Stomach smooth muscle (tissue), 2 donors: ENCODE results near the gene FMN1.

ENCODE experiments used
- H3K27ac ChIP-seq: one replicate; pipeline ENCODE4 v1.7.0; 2013; ENCODE audit warnings: mild to moderate bottlenecking, low read length, inconsistent platforms
- H3K27me3 ChIP-seq, 2 donors: one replicate each; pipeline ENCODE4 v1.7.0; 2013; ENCODE audit warnings: low read length in 2 of 2; ENCODE audit not compliant: insufficient read depth in 2 of 2, control insufficient read depth in 1 of 2
- H3K36me3 ChIP-seq, 2 donors: one replicate each; pipeline ENCODE4 v1.7.0; 2013; ENCODE audit warnings: low read length in 2 of 2; ENCODE audit not compliant: control insufficient read depth in 2 of 2, insufficient read depth in 2 of 2
- H3K4me1 ChIP-seq: one replicate; pipeline ENCODE4 v1.7.0; 2013; ENCODE audit warnings: low read length; ENCODE audit not compliant: control insufficient read depth, insufficient read depth
- H3K4me3 ChIP-seq, 2 donors: one replicate each; pipeline ENCODE4 v1.7.0; 2013; ENCODE audit warnings: low read length in 2 of 2
- H3K9ac ChIP-seq, 2 donors: one replicate each; pipeline ENCODE4 v1.7.0; 2013; ENCODE audit warnings: low read length in 2 of 2, mild to moderate bottlenecking in 1 of 2
- H3K9me3 ChIP-seq, 2 donors: one replicate each; pipeline ENCODE4 v1.7.0; 2013; ENCODE audit warnings: low read length in 2 of 2; ENCODE audit not compliant: control insufficient read depth in 2 of 2
- donor health status: healthy.
- donor health status: Pancreatic carcinoma.

The FMN1 gene

DNA sequence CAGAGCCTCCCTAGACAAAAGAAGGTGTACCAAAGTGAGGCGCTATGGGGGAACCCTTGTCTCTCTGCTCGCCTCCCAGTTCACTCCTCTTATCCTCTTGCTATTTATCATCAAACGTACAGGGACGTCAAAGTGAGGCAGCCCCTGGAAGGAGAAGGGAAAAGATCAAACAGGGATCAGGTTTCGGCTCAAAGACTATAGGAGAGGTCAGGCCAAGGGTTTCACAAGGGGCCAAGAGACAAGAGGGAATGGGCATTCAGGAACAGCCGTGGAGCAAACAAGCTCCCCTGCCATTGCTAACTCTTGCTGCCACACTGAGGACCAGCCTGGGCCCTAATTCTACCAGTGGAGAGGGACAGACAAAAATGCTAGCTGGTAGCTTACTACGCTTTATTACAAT lies 308.1 kb downstream of the FMN1 start:
- H3K36me3 ChIP-seq, result no peaks in the 10 kb centered on the region
- no peaks in the 10 kb centered on the region for H3K9me3 ChIP-seq
- peak overlapping the region; percentile 80 for H3K27ac ChIP-seq
- H3K27me3 ChIP-seq, result no peaks in the 10 kb centered on the region
- H3K4me3 ChIP-seq, result peak overlapping the region in 1 of 2 donors; percentile 40
- peaks cover 60% of the 10 kb centered on the region for H3K4me1 ChIP-seq
- H3K9ac ChIP-seq, result peak overlapping the region in 1 of 2 donors; percentile 31

GRCh38 chr15:32885713-32886112 lies 308.8 kb downstream of the FMN1 start:
- Histone ChIP-seq H3K4me3 (no peak overlapping the region), H3K27ac (peak overlapping the region; percentile 80), H3K9me3 (no peaks in the 10 kb centered on the region), H3K36me3 (no peaks in the 10 kb centered on the region), H3K4me1 (peaks cover 60% of the 10 kb centered on the region), H3K27me3 (no peaks in the 10 kb centered on the region), H3K9ac (peak overlapping the region in 1 of 2 donors; percentile 31)

- H3K4me1 ChIP-seq, result peaks cover 64% of the 10 kb centered on the region
- H3K9ac ChIP-seq, result peak overlapping the region in 1 of 2 donors; percentile 10
- H3K36me3 ChIP-seq, result no peaks in the 10 kb centered on the region
These were observed 310.4 kb downstream of the FMN1 start for GRCh38 chr15:32884146-32884545.

DNA sequence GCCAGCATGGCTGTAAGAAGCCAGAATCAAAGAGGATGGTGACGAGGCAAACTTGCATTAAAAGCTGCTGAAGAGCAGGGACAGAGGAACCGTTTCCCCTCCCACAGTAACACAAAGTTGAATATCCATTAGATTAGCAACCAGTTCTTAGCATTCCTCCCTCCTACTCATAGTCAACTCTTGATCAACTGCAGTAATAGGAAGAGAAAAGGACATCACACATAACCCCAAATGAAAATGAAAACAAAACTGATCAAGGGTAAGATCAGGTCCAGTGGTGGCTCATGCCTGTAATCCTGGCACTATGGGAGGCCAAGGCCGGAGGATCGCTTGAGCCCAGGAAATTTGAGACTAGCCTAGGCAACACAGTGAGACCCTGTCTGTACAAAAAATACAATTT lies 311.6 kb downstream of the FMN1 start:
- no peaks in the 10 kb centered on the region for H3K9me3 ChIP-seq
- H3K27ac ChIP-seq, result peak overlapping the region; percentile 42
- H3K9ac ChIP-seq, result no peak overlapping the region
- no peaks in the 10 kb centered on the region for H3K36me3 ChIP-seq
- peaks cover 55% of the 10 kb centered on the region for H3K4me1 ChIP-seq
- H3K27me3 ChIP-seq, result no peaks in the 10 kb centered on the region
- H3K4me3 ChIP-seq, result no peak overlapping the region

More at GRCh38 chr15:32884146-32884545, 310.4 kb downstream of the FMN1 start:
- Histone ChIP-seq H3K9me3 (no peaks in the 10 kb centered on the region), H3K27me3 (no peaks in the 10 kb centered on the region), H3K27ac (peak overlapping the region; percentile 80), H3K4me3 (no peak overlapping the region)

DNA sequence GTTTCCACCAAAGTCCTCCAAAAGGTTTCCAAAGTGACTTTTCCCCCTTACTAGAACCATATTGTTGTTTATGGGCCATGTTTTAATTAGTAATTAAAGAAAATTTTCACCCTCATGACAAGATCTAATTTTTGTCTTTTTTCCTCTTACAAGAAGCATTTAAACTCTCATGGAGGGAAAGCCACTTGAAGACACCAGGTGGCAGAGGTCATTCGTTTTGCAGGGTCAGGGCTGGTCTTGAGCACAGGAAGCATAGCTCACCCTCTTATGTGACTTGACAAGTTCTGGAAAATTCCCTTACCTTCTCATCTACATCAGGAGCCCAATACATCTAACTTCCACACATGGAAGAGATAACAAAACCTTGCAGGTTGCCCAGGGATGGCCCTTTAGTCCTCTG lies 313.0 kb downstream of the FMN1 start:
- peaks cover 44% of the 10 kb centered on the region for H3K4me1 ChIP-seq
- H3K36me3 ChIP-seq, result no peaks in the 10 kb centered on the region
- H3K9ac ChIP-seq, result no peak overlapping the region
- H3K27ac ChIP-seq, result no peak overlapping the region
- peak overlapping the region in 1 of 2 donors; percentile 4 for H3K4me3 ChIP-seq
- H3K27me3 ChIP-seq, result no peaks in the 10 kb centered on the region
- no peaks in the 10 kb centered on the region for H3K9me3 ChIP-seq

DNA sequence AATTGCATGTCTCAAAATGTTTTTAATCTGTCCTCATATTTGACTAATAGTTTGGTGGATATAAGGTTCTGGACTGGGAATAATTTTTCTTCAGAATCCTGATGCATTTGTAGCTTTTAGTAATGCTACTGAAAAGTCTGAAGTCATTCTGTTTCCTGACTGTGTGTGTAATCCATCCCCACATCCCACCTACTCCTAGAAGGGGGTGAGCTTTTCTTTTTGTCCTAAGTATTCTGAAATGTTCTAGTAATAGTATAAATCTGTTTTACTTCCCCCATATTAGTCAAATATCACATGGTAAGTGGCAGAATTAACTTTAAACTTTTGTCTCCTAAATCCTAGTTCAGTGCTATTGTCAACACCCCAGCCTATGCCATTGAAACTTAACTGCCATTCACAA lies 313.9 kb downstream of the FMN1 start:
- H3K9me3 ChIP-seq, result no peaks in the 10 kb centered on the region
- H3K27ac ChIP-seq, result no peak overlapping the region
- no peak overlapping the region for H3K4me3 ChIP-seq
- H3K4me1 ChIP-seq, result peaks cover 35% of the 10 kb centered on the region
- H3K27me3 ChIP-seq, result no peaks in the 10 kb centered on the region
- no peaks in the 10 kb centered on the region for H3K36me3 ChIP-seq
- no peak overlapping the region for H3K9ac ChIP-seq

DNA sequence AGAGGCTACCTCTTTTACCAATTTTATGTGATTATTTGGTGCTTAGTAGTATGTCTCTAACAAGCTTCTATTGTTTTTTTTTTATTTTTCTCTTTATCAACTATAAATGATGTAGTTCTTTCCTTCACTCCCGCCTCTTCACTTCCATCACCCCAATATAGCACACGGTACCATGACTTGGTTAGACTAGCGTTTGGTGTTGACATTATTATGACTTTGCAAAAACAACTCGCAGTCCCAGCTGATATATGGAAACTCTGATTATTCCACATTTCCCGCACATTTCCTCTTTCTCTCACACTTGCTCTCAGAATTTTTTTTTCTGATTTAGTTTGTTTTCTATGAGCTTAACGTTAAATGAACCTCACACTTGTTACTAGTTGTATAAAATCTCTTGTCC lies 314.5 kb downstream of the FMN1 start:
- no peaks in the 10 kb centered on the region for H3K9me3 ChIP-seq
- H3K27ac ChIP-seq, result peak overlapping the region; percentile 69
- peaks cover 32% of the 10 kb centered on the region for H3K4me1 ChIP-seq
- H3K36me3 ChIP-seq, result no peaks in the 10 kb centered on the region
- H3K27me3 ChIP-seq, result no peaks in the 10 kb centered on the region
- H3K4me3 ChIP-seq, result no peak overlapping the region
- no peak overlapping the region for H3K9ac ChIP-seq

- Histone ChIP-seq H3K4me1 (peaks cover 27% of the 10 kb centered on the region), H3K27ac (peak overlapping the region; percentile 69), H3K9me3 (no peaks in the 10 kb centered on the region), H3K9ac (peak overlapping the region in 1 of 2 donors; percentile 5), H3K36me3 (no peaks in the 10 kb centered on the region), H3K4me3 (no peak overlapping the region), H3K27me3 (no peaks in the 10 kb centered on the region)
These were observed 315.4 kb downstream of the FMN1 start for GRCh38 chr15:32878869-32879805.

GRCh38 chr15:32878342-32878741 lies 316.2 kb downstream of the FMN1 start:
- no peaks in the 10 kb centered on the region for H3K9me3 ChIP-seq
- peaks cover 27% of the 10 kb centered on the region for H3K4me1 ChIP-seq
- no peaks in the 10 kb centered on the region for H3K27me3 ChIP-seq
- H3K4me3 ChIP-seq, result no peak overlapping the region
- H3K27ac ChIP-seq, result peak overlapping the region; percentile 69
- H3K9ac ChIP-seq, result no peak overlapping the region
- H3K36me3 ChIP-seq, result no peaks in the 10 kb centered on the region

- no peaks in the 10 kb centered on the region for H3K36me3 ChIP-seq
- H3K27me3 ChIP-seq, result no peaks in the 10 kb centered on the region
- peaks cover 28% of the 10 kb centered on the region for H3K4me1 ChIP-seq
These were observed 317.1 kb downstream of the FMN1 start for GRCh38 chr15:32877252-32878019.

More at GRCh38 chr15:32877252-32878019, 317.1 kb downstream of the FMN1 start:
- no peak overlapping the region for H3K4me3 ChIP-seq
- H3K9ac ChIP-seq, result no peak overlapping the region
- peak overlapping the region; percentile 69 for H3K27ac ChIP-seq
- no peaks in the 10 kb centered on the region for H3K9me3 ChIP-seq
